Neural cell (in vitro differentiated cells): Measurements from ENCODE around the gene DMAP1. TPM values are rescaled to one million over a fixed set of nuclear protein-coding genes. Genes with fewer than 3 reads are reported as not detected.

Source experiments
- H2AFZ ChIP-seq: fragments of 200-600, 300-800 bp; sonication (generic), shearing (Covaris generic); 2 replicates; pipeline ENCODE4 v1.6.0; 2014; ENCODE audit warnings: low read depth, mild to moderate bottlenecking, antibody characterized with exemption, low read length, moderate library complexity
- H3F3A ChIP-seq: fragments of 200-600 bp; shearing (Covaris generic); 2 replicates; pipeline ENCODE4 v1.6.1; 2016; ENCODE audit warnings: mild to moderate bottlenecking, moderate library complexity, mixed read lengths, antibody characterized with exemption, low read length; ENCODE audit not compliant: insufficient read depth, poor library complexity, severe bottlenecking
- H3K27ac ChIP-seq: fragments of 200-600, 300-800 bp; sonication (generic), shearing (Covaris generic); 2 replicates; pipeline ENCODE4 v1.5.1; 2014; ENCODE audit warnings: mild to moderate bottlenecking, low read length, moderate library complexity
- H3K27me3 ChIP-seq: fragments of 300-800, 200-600 bp; sonication (generic), shearing (Covaris generic); 2 replicates; pipeline ENCODE4 v1.6.0; 2014; ENCODE audit warnings: mild to moderate bottlenecking, low read depth, low read length, moderate library complexity; ENCODE audit not compliant: insufficient read depth
- H3K36me3 ChIP-seq: fragments of 300-800, 200-600 bp; sonication (generic), shearing (Covaris generic); 2 replicates; pipeline ENCODE4 v1.5.1; 2014; ENCODE audit warnings: mild to moderate bottlenecking, antibody characterized with exemption, low read length, moderate library complexity; ENCODE audit not compliant: insufficient read depth
- H3K4me2 ChIP-seq: fragments of 300-800, 200-600 bp; sonication (generic), shearing (Covaris generic); 2 replicates; pipeline ENCODE4 v1.6.0; 2014; ENCODE audit warnings: mild to moderate bottlenecking, low read length
- H3K4me3 ChIP-seq: fragments of 300-800, 200-600 bp; sonication (generic), shearing (Covaris generic); 2 replicates; pipeline ENCODE4 v1.5.1; 2014; ENCODE audit warnings: mild to moderate bottlenecking, low read length, moderate library complexity
- H3K79me2 ChIP-seq: fragments of 200-600 bp; shearing (Covaris generic); replicated peaks from 2 replicates; pipeline ENCODE4 v1.6.0; 2014; ENCODE audit warnings: mild to moderate bottlenecking, low read length, moderate library complexity; ENCODE audit not compliant: insufficient read depth
- H3K9ac ChIP-seq: fragments of 300-800, 200-600 bp; sonication (generic), shearing (Covaris generic); 2 replicates; pipeline ENCODE4 v1.6.1; 2016; ENCODE audit warnings: mild to moderate bottlenecking, low read length, mixed read lengths
- H3K9me2 ChIP-seq: fragments of 200-600 bp; shearing (Covaris generic); 2 replicates; pipeline ENCODE4 v1.6.1; 2016; ENCODE audit warnings: mild to moderate bottlenecking, low read length, mixed read lengths; ENCODE audit not compliant: insufficient read depth
- H3K9me3 ChIP-seq: fragments of 200-600, 300-800 bp; sonication (generic), shearing (Covaris generic); 2 replicates; pipeline ENCODE4 v1.6.1; 2016; ENCODE audit warnings: mild to moderate bottlenecking, mixed run types, low read length, moderate library complexity, mixed read lengths
- H4K20me1 ChIP-seq: fragments of 200-600 bp; shearing (Covaris generic); 2 replicates; pipeline ENCODE4 v1.6.1; 2016; ENCODE audit warnings: mild to moderate bottlenecking, mixed run types; ENCODE audit not compliant: insufficient read depth
- CTCF ChIP-seq: fragments of 450-650 bp; IDR thresholded peaks from 2 replicates; pipeline ENCODE4 v1.5.1; 2014; ENCODE audit warnings: antibody characterized with exemption, mild to moderate bottlenecking, moderate library complexity; ENCODE audit not compliant: poor library complexity, severe bottlenecking
- EP300 ChIP-seq: fragments of 450-650 bp; conservative IDR thresholded peaks from 2 replicates; pipeline ENCODE4 v1.6.1; 2014; ENCODE audit warnings: antibody characterized with exemption, mild to moderate bottlenecking, moderate library complexity; ENCODE audit not compliant: poor library complexity, severe bottlenecking
- EZH2 ChIP-seq: fragments of 200-600, 300-800 bp; shearing (Covaris generic), sonication (generic); IDR thresholded peaks from 2 replicates; pipeline ENCODE4 v1.6.1; 2014; ENCODE audit warnings: antibody characterized with exemption, low read length, borderline replicate concordance, mild to moderate bottlenecking; ENCODE audit not compliant: insufficient read depth, poor library complexity, severe bottlenecking
- MXI1 ChIP-seq: fragments of 450-650 bp; conservative IDR thresholded peaks from 2 replicates; pipeline ENCODE4 v1.6.1; 2014; ENCODE audit warnings: antibody characterized with exemption, mild to moderate bottlenecking; ENCODE audit not compliant: poor library complexity, severe bottlenecking
- POLR2AphosphoS5 ChIP-seq: IDR thresholded peaks from 2 replicates; pipeline ENCODE4 v1.6.1; 2012
- RAD21 ChIP-seq: fragments of 450-650 bp; conservative IDR thresholded peaks from 2 replicates; pipeline ENCODE4 v1.6.1; 2014; ENCODE audit warnings: antibody characterized with exemption, mild to moderate bottlenecking, moderate library complexity
- REST ChIP-seq: IDR thresholded peaks from 2 replicates; pipeline ENCODE4 v1.6.1; 2012; ENCODE audit warnings: borderline replicate concordance
- SMC3 ChIP-seq: fragments of 450-650 bp; conservative IDR thresholded peaks from 2 replicates; pipeline ENCODE4 v1.6.1; 2014; ENCODE audit warnings: antibody characterized with exemption, mild to moderate bottlenecking, moderate library complexity; ENCODE audit not compliant: poor library complexity
- polyA plus RNA-seq: library from polyadenylated mRNA; depleted of rRNA; stranded (reverse); fragments of >200 nt; gene quantifications from 2 replicates; pipeline ENCODE4 v1.2.3, GENCODE V29; 2014

DMAP1 gene
- polyA plus RNA-seq, 1 donor from 2014 or later: 55.6 TPM

GRCh38 chr1:44239961-44240371, 26.7 kb downstream of the DMAP1 start:
- Histone ChIP-seq H4K20me1 (no peaks in the 10 kb centered on the region), H3K4me2 (no peak overlapping the region), H3K27ac (no peak overlapping the region), H3K27me3 (no peaks in the 10 kb centered on the region), H3K36me3 (no peaks in the 10 kb centered on the region), H3K79me2 (no peaks in the 10 kb centered on the region), H3K9me3 (no peaks in the 10 kb centered on the region), H3K9ac (no peak overlapping the region), H3K4me3 (no peak overlapping the region), H3K9me2 (no peaks in the 10 kb centered on the region), H3F3A (peaks cover 3% of the 10 kb centered on the region), H2AFZ (no peak overlapping the region)
- TF ChIP-seq SMC3: no peak
- no peak for TF ChIP-seq REST
- TF ChIP-seq EZH2: no peak
- TF ChIP-seq CTCF: no peak

GRCh38 chr1:44240802-44241671, 27.8 kb downstream of the DMAP1 start:
- Histone ChIP-seq H3K4me2 (no peak overlapping the region), H2AFZ (no peak overlapping the region), H3K4me3 (peak overlapping the region; percentile 28), H3K36me3 (no peaks in the 10 kb centered on the region), H4K20me1 (no peaks in the 10 kb centered on the region), H3F3A (peaks cover 3% of the 10 kb centered on the region), H3K27me3 (no peaks in the 10 kb centered on the region), H3K79me2 (no peaks in the 10 kb centered on the region), H3K9me2 (no peaks in the 10 kb centered on the region), H3K9me3 (no peaks in the 10 kb centered on the region), H3K27ac (peak overlapping the region; percentile 43), H3K9ac (peak overlapping the region; percentile 3)
- TF ChIP-seq EZH2: no peak
- TF ChIP-seq EP300: peak; percentile 13
- no peak for TF ChIP-seq SMC3

- Histone ChIP-seq H3F3A (peaks cover 3% of the 10 kb centered on the region), H3K9me2 (no peaks in the 10 kb centered on the region), H3K9ac (no peak overlapping the region), H3K27me3 (no peaks in the 10 kb centered on the region), H3K79me2 (no peaks in the 10 kb centered on the region), H4K20me1 (no peaks in the 10 kb centered on the region), H3K4me3 (no peak overlapping the region), H3K4me2 (no peak overlapping the region), H3K9me3 (no peaks in the 10 kb centered on the region), H3K36me3 (no peaks in the 10 kb centered on the region), H3K27ac (no peak overlapping the region), H2AFZ (no peak overlapping the region)
- TF ChIP-seq EZH2: no peak
- no peak for TF ChIP-seq CTCF
- no peak for TF ChIP-seq POLR2AphosphoS5
- TF ChIP-seq SMC3: no peak
- no peak for TF ChIP-seq RAD21
- TF ChIP-seq REST: no peak
- no peak for TF ChIP-seq EP300
- no peak for TF ChIP-seq MXI1
Observed at GRCh38 chr1:44242746-44243145, 29.5 kb downstream of the DMAP1 start.
